Upper lobe of left lung (tissue), 6 donors: Measurements from ENCODE around the gene MARCHF7. TPM values are rescaled to one million over a fixed set of nuclear protein-coding genes. Genes with fewer than 3 reads are reported as not detected.
A peak's percentile ranks its signal among the peaks of the same experiment; 100 is the strongest.
"Not testable (repeated sequence)": the region's sequence is repeated elsewhere in the genome, so short reads cannot be mapped to it uniquely, and the experiment has no call there.

Experiments used
- ATAC-seq, 2 donors: fragments of 200-7000 bp; cut with Tn5 transposase; one replicate each; pipeline ENCODE4 v1.9.1; 2022; ENCODE audit warnings: mild to moderate bottlenecking in 2 of 2, moderate library complexity in 2 of 2; ENCODE audit not compliant: low FRiP score in 2 of 2
- DNase-seq, 2 donors: peaks; one replicate each; pipeline ENCODE4 v3.0.0-alpha.2; 2019 to 2020
- H3K27ac ChIP-seq, 4 donors: fragments of 200-600 bp; sonication (generic); one replicate each; pipeline ENCODE4 v1.5.1; 2016 to 2019
- H3K27me3 ChIP-seq, 4 donors: fragments of 200-600 bp; sonication (generic); one replicate each; pipeline ENCODE4 v1.5.1; 2017 to 2019
- H3K36me3 ChIP-seq, 4 donors: fragments of 200-600 bp; sonication (generic); one replicate each; pipeline ENCODE4 v1.5.1; 2016 to 2019
- H3K4me1 ChIP-seq, 4 donors: fragments of 200-600 bp; sonication (generic); one replicate each; pipeline ENCODE4 v1.5.1; 2018 to 2019
- H3K4me3 ChIP-seq, 4 donors: fragments of 200-600 bp; sonication (generic); one replicate each; pipeline ENCODE4 v1.5.1; 2017 to 2019; ENCODE audit warnings: mild to moderate bottlenecking in 2 of 4, moderate library complexity in 1 of 4
- H3K9me3 ChIP-seq, 4 donors: fragments of 200-600 bp; sonication (generic); one replicate each; pipeline ENCODE4 v1.5.1; 2018 to 2019
- EP300 ChIP-seq, 4 donors: sonication (generic); formaldehyde crosslinking; IDR thresholded peaks; one replicate each; pipeline ENCODE4 v1.5.1; 2017; ENCODE audit warnings: antibody characterized with exemption in 4 of 4, control low read depth in 2 of 4
- POLR2A ChIP-seq, 4 donors: fragments of 450-650 bp; IDR thresholded peaks; one replicate each; pipeline ENCODE4 v1.5.1; 2016 to 2017; ENCODE audit warnings: antibody characterized with exemption in 4 of 4, mild to moderate bottlenecking in 2 of 4
- POLR2AphosphoS5 ChIP-seq, 2 donors: sonication (generic); formaldehyde crosslinking; IDR thresholded peaks; one replicate each; pipeline ENCODE4 v1.5.1; 2017; ENCODE audit warnings: antibody characterized with exemption in 2 of 2
- WGBS, 2 donors: methylation state at CpG; one replicate each; pipeline ENCODE4 v1.1.5; 2017 to 2018; 5-methylcytosine and 5-hydroxymethylcytosine counted together
- total RNA-seq, 6 donors: library from RNA; depleted of rRNA in 4 of 6; stranded (reverse); fragments of >200 nt in 4 of 6; gene quantifications; one replicate each; pipeline versions ENCODE4 v1.1.0 to v1.2.1, GENCODE V29; 2016 to 2021
- TF ChIP-seq, protein P1 (sequence below), 6 experiments: fragments of 450-650 bp in 4 of 6; fragments of 200-600 bp in 2 of 6; sonication (generic) in 2 of 6; IDR thresholded peaks; one replicate each; pipeline ENCODE4 v1.5.1; 2016 to 2019; ENCODE audit warnings: antibody characterized with exemption in 6 of 6
- donor health status: DM: no; HTN: no; CAD: no; lungs with moderate emphysema.
- donor health status: DM: no; HTN: yes; CAD: no; lungs with severe emphysema.

MARCHF7 gene
- total RNA-seq, 6 donors from 2014 or later: 64.6 to 135 (median 78.1) TPM

DNA sequence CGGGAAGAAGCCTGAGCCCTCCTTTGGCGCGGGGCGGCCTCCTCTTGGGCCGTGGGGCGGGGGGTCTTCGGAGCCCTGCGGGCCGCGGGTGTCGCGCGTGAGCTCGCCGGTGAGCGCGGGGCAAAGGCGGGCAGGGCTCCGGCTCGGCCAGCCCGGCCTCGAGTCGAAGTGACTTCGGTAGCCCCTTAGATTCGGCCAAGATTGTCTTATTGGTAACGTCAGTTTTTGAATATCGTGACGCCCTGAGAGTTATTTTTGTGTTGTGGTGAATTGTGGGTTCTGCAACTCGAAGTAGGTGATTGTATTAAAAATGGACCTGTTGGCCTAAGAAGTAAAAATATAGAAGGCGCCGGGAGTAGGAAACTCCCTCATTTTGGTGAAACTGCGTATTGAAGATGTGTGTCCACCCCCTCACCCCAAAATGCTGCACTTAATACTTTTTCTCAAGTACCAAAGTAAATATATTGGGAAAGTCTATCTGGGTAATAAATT is 669 bp downstream of the MARCHF7 start:
- Histone ChIP-seq H3K4me3 (peak overlapping the region; percentile 50 to 89 (median 65)), H3K27ac (peak overlapping the region; percentile 97 to 100 (median 98)), H3K36me3 (peaks cover 0 to 26% (median 11%) of the 10 kb centered on the region in 4 donors), H3K4me1 (peaks cover 44 to 57% (median 50%) of the 10 kb centered on the region in 4 donors), H3K27me3 (no peaks in the 10 kb centered on the region), H3K9me3 (no peaks in the 10 kb centered on the region)
- no peak for DNase-seq
- 1 to 2% methylated on average over 9 to 32 of the region's 32 CpGs for WGBS, 2 donors
- TF ChIP-seq POLR2A (IDR thresholded peaks at IDR 0.05): no peak
- TF ChIP-seq, protein P1, sequence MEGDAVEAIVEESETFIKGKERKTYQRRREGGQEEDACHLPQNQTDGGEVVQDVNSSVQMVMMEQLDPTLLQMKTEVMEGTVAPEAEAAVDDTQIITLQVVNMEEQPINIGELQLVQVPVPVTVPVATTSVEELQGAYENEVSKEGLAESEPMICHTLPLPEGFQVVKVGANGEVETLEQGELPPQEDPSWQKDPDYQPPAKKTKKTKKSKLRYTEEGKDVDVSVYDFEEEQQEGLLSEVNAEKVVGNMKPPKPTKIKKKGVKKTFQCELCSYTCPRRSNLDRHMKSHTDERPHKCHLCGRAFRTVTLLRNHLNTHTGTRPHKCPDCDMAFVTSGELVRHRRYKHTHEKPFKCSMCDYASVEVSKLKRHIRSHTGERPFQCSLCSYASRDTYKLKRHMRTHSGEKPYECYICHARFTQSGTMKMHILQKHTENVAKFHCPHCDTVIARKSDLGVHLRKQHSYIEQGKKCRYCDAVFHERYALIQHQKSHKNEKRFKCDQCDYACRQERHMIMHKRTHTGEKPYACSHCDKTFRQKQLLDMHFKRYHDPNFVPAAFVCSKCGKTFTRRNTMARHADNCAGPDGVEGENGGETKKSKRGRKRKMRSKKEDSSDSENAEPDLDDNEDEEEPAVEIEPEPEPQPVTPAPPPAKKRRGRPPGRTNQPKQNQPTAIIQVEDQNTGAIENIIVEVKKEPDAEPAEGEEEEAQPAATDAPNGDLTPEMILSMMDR (IDR thresholded peaks at IDR 0.05): no peak
- TF ChIP-seq POLR2AphosphoS5 (IDR thresholded peaks at IDR 0.05): no peak
- TF ChIP-seq EP300 (IDR thresholded peaks at IDR 0.05): no peak
- ATAC-seq: peak; percentile 46 to 54

DNA sequence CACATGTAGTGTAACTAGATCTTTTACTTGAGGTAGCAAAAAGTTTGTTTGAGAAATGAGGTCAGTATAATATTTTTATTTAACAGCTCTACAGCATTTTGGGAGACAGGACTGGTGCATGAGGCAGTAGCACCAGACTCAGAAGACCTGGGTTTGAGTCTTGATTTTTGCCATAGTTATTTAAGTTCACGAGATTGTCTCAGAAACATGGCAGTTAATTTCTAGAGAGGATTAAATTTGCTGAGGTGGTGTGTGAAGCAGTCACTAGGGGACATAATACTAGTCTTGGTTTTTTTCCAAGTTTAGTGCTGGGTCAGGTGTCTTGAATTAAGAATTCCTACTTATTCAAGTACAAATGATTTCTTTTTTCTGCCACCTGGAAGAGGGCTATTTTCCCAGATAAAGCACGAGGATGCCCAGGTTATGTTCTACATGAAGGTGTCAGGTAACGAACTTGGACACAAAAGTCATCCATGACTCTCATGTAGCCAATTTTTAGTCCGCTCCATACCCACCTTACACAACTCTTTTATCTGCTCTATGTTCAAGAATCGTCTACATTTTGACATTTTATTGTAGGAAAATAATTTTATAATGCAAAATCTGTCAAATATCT is 1.4 kb downstream of the MARCHF7 start:
- TF ChIP-seq EP300 (IDR thresholded peaks at IDR 0.05) (no peak), POLR2AphosphoS5 (IDR thresholded peaks at IDR 0.05) (no peak), POLR2A (IDR thresholded peaks at IDR 0.05) (no peak)
- TF ChIP-seq, protein P1 (IDR thresholded peaks at IDR 0.05): no peak
- 41 to 42% methylated on average over 5 of the region's 5 CpGs for WGBS, 2 donors
- ATAC-seq (no peak), DNase-seq (no peak)
- Histone ChIP-seq H3K9me3 (no peaks in the 10 kb centered on the region), H3K36me3 (peaks cover 0 to 27% (median 11%) of the 10 kb centered on the region in 4 donors), H3K4me3 (peak overlapping the region; percentile 50 to 89 (median 65)), H3K4me1 (peaks cover 47 to 64% (median 56%) of the 10 kb centered on the region in 4 donors), H3K27ac (peak overlapping the region; percentile 97 to 100 (median 98)), H3K27me3 (no peaks in the 10 kb centered on the region)

DNA sequence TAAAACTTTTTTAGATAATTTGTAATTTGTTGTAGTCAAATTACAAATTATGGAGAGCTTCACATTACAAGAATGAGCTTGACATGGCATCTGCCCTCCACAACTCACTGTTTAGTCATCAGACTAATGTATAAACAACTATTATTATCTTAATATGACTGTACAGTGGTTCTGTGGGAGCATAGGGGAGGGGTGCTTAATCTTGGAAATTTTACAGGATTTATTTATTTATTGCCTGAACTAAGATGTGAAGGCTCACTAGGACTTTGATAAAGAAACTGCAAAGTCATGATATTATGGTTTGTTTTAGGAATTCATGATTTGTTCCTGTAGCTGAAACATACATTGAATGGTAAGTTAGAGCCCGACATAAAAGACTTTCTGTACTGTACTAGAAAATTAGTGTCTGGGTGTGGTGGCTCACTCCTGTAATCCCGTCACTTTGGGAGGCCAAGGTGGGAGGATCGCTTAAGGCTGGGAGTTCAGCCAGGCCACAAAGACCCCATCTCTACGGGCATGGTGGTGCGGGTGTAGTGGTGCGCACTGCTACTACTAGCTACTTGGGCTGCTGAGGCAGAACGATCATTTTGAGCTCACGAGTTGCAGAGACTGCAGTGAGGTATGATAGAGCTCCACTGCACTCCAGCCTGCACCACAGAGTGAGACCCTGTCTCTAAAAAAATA is 2.1 kb downstream of the MARCHF7 start:
- DNase-seq: no peak
- 63 to 76% methylated on average over 8 of the region's 8 CpGs for WGBS, 2 donors
- H3K4me1 ChIP-seq: peaks cover 47 to 64% (median 56%) of the 10 kb centered on the region in 4 donors
- no peaks in the 10 kb centered on the region for H3K27me3 ChIP-seq
- no peak for ATAC-seq
- H3K9me3 ChIP-seq: no peaks in the 10 kb centered on the region
- peak overlapping the region in 3 of 4 donors; percentile 60 to 89 (median 70) for H3K4me3 ChIP-seq
- TF ChIP-seq EP300 (IDR thresholded peaks at IDR 0.05) (no peak), POLR2A (IDR thresholded peaks at IDR 0.05) (no peak), POLR2AphosphoS5 (IDR thresholded peaks at IDR 0.05) (no peak)
- TF ChIP-seq, protein P1 (IDR thresholded peaks at IDR 0.05): no peak
- peak overlapping the region in 2 of 4 donors; percentile 98 for H3K27ac ChIP-seq
- peaks cover 5 to 33% (median 12%) of the 10 kb centered on the region in 4 donors for H3K36me3 ChIP-seq

DNA sequence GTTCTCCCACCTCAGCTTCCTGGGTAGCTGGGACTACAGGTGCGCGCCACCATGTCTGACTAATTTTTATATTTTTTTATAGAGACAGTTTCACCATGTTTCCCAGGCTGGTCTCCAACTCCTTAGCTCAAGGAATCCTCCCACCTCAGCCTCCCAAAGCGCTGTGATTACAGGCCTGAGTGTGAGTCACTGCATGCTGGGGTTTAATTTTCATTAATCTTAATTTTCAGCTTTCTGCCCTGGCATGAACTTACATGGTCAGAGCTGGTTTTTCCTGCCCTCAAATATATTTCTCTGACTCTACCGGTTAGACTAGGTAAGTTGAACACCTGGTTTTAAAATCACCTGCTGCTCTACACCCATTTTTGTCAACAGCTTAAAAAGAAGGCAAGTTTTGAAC is 3.1 kb downstream of the MARCHF7 start:
- Histone ChIP-seq H3K4me1 (peaks cover 47 to 71% (median 55%) of the 10 kb centered on the region in 4 donors), H3K27ac (no peak overlapping the region), H3K9me3 (no peaks in the 10 kb centered on the region), H3K36me3 (peaks cover 5 to 44% (median 20%) of the 10 kb centered on the region in 4 donors), H3K4me3 (no peak overlapping the region), H3K27me3 (no peaks in the 10 kb centered on the region)
- 90 to 91% methylated on average over 4 of the region's 4 CpGs for WGBS, 2 donors
- DNase-seq: no peak
- no peak for ATAC-seq
- TF ChIP-seq, protein P1 (IDR thresholded peaks at IDR 0.05): no peak
- no peak for TF ChIP-seq POLR2A (IDR thresholded peaks at IDR 0.05)
- TF ChIP-seq EP300 (IDR thresholded peaks at IDR 0.05): no peak
- no peak for TF ChIP-seq POLR2AphosphoS5 (IDR thresholded peaks at IDR 0.05)

DNA sequence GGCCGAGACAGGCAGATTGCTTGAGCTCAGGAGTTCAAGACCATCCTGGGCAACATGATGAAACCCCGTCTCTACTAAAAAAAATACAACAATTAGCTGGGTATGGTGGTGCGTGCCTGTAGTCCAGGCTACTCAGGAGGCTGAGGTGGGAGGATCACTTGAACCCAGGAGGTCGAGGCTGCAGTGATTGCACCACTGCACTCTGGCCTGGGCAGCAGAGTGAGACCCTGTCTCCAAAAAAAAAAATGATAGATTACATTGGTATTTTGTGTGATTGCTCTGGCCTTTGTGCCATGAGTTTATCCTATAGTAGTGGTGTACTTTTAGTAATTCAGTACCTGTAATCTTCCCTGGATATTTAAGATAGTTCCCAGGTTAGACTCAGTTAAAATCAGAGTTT is 4.1 kb downstream of the MARCHF7 start:
- not testable (repeated sequence) for ATAC-seq, H3K27me3 ChIP-seq, H3K4me3 ChIP-seq, H3K27ac ChIP-seq, DNase-seq, H3K9me3 ChIP-seq
- peaks cover 5 to 52% (median 21%) of the 10 kb centered on the region in 4 donors for H3K36me3 ChIP-seq
- 91 to 94% methylated on average over 4 of the region's 4 CpGs for WGBS, 2 donors
- peaks cover 40 to 65% (median 49%) of the 10 kb centered on the region in 4 donors for H3K4me1 ChIP-seq
